GM18519 (cell line): ENCODE measurements around the gene REG4.

Source experiments
- ATAC-seq: cut with Tn5 transposase; IDR thresholded peaks from one replicate; pipeline ENCODE4 v1.9.1; 2021; ENCODE audit warnings: mild to moderate bottlenecking, moderate library complexity; ENCODE audit not compliant: unreplicated experiment, low FRiP score

REG4 gene

DNA sequence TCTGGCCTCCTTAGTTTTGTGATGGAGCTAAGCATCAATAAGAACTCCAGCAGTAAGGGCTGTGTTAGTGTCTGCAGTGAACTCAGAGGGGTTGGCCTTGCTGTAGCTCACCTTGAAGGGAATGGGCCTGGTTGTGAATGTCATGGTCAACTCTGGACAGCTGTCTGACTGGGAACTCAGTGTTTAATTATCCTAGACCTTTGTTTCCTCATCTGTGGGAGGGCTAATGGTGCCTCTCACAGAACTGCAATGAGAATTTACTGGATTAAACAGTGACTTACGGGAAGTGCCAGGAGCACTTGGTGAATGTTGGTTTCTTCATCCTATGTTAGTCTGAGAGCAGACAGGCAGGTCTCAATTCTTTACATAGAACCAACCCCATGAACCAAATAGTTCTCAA, 66.2 kb downstream of the REG4 start:
- ATAC-seq: no peak

DNA sequence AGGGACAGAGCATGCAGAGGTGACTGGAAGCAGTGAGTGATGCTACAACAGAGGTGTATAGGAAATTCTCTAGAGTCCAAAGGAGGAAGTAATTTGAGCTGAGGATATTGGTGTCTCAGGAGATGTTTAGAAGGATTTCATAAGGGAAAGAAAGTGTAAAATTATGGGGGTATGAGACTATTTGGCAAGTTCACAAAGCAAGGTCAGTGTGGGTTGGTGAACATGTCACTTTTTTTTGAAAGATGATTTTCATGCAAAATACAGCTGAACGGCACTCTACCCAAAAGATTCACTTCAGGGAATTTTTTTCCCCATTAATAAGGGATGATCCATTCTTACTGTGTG, 66.7 kb downstream of the REG4 start:
- ATAC-seq: no peak
